DOHH2 (cell line): ENCODE measurements around the gene KRT24.

Experiments used
- H3F3A ChIP-seq: fragments of 200-600 bp; sonication (generic), shearing (Covaris generic); 2 replicates; pipeline ENCODE4 v1.6.0; 2016; ENCODE audit warnings: antibody characterized with exemption, mild to moderate bottlenecking; ENCODE audit not compliant: control insufficient read depth, insufficient read depth
- H3K27ac ChIP-seq: fragments of 200-600 bp; sonication (generic); 2 replicates; pipeline ENCODE4 v1.5.1; 2014; ENCODE audit warnings: low read depth, mild to moderate bottlenecking, low read length, moderate library complexity
- H3K27me3 ChIP-seq: fragments of 200-600 bp; sonication (generic); 2 replicates; pipeline ENCODE4 v1.6.1; 2014; ENCODE audit warnings: mild to moderate bottlenecking, low read length, mixed read lengths; ENCODE audit not compliant: control insufficient read depth
- H3K36me3 ChIP-seq: fragments of 200-600 bp; sonication (generic); 2 replicates; pipeline ENCODE4 v1.6.1; 2014; ENCODE audit warnings: mild to moderate bottlenecking, low read length, moderate library complexity, mixed read lengths; ENCODE audit not compliant: control insufficient read depth
- H3K4me1 ChIP-seq: fragments of 200-600 bp; sonication (generic); 2 replicates; pipeline ENCODE4 v1.6.1; 2014; ENCODE audit warnings: mild to moderate bottlenecking, low read length, mixed read lengths; ENCODE audit not compliant: control insufficient read depth
- H3K4me2 ChIP-seq: fragments of 200-600 bp; sonication (generic); 2 replicates; pipeline ENCODE4 v1.6.0; 2014; ENCODE audit warnings: mild to moderate bottlenecking, low read length, moderate library complexity
- H3K4me3 ChIP-seq: fragments of 200-600 bp; sonication (generic); 2 replicates; pipeline ENCODE4 v1.5.1; 2014; ENCODE audit warnings: mild to moderate bottlenecking, low read length, mixed read lengths
- H3K79me2 ChIP-seq: fragments of 200-600 bp; sonication (generic); 2 replicates; pipeline ENCODE4 v1.6.1; 2014; ENCODE audit warnings: mild to moderate bottlenecking, low read length, mixed read lengths; ENCODE audit not compliant: control insufficient read depth
- H3K9me2 ChIP-seq: fragments of 200-600 bp; sonication (generic); replicated peaks from 2 replicates; pipeline ENCODE4 v1.6.1; 2014; ENCODE audit warnings: mild to moderate bottlenecking, low read length, mixed read lengths; ENCODE audit not compliant: control insufficient read depth
- H3K9me3 ChIP-seq: fragments of 200-600 bp; sonication (generic); 2 replicates; pipeline ENCODE4 v1.6.1; 2014; ENCODE audit warnings: antibody characterized with exemption, low read length, mixed read lengths; ENCODE audit not compliant: control insufficient read depth, insufficient read depth
- H4K20me1 ChIP-seq: fragments of 200-600 bp; sonication (generic); 2 replicates; pipeline ENCODE4 v1.6.0; 2014; ENCODE audit warnings: low read depth, mild to moderate bottlenecking, antibody characterized with exemption, low read length, moderate library complexity; ENCODE audit not compliant: control insufficient read depth, insufficient read depth
- CTCF ChIP-seq: fragments of 200-600 bp; sonication (generic); IDR thresholded peaks from one replicate; pipeline ENCODE4 v1.5.1; 2014; ENCODE audit warnings: antibody characterized with exemption, mild to moderate bottlenecking, low read depth, low read length; ENCODE audit not compliant: poor library complexity, severe bottlenecking
- EZH2phosphoT487 ChIP-seq: fragments of 200-600 bp; sonication (generic); IDR thresholded peaks from 2 replicates; pipeline ENCODE4 v1.6.1; 2017; ENCODE audit warnings: borderline replicate concordance, mild to moderate bottlenecking, antibody characterized with exemption, low read length, moderate library complexity, mixed read lengths

The KRT24 gene

GRCh38 chr17:40717776-40718175, 14.2 kb upstream of the KRT24 start:
- TF ChIP-seq EZH2phosphoT487: no peak
- TF ChIP-seq CTCF: no peak
- no peak overlapping the region for H3K4me2 ChIP-seq
- no peaks in the 10 kb centered on the region for H3K4me1 ChIP-seq
- no peaks in the 10 kb centered on the region for H3K36me3 ChIP-seq
- no peak overlapping the region for H3K4me3 ChIP-seq
- no peaks in the 10 kb centered on the region for H3K79me2 ChIP-seq
- no peaks in the 10 kb centered on the region for H3F3A ChIP-seq
- no peak overlapping the region for H3K27ac ChIP-seq
- no peaks in the 10 kb centered on the region for H3K9me2 ChIP-seq
- H4K20me1 ChIP-seq: no peaks in the 10 kb centered on the region
- H3K27me3 ChIP-seq: peaks cover 18% of the 10 kb centered on the region
- no peaks in the 10 kb centered on the region for H3K9me3 ChIP-seq

GRCh38 chr17:40714473-40714872, 10.9 kb upstream of the KRT24 start:
- Histone ChIP-seq H3K27ac (no peak overlapping the region), H4K20me1 (no peaks in the 10 kb centered on the region), H3K9me2 (no peaks in the 10 kb centered on the region), H3K27me3 (peaks cover 13% of the 10 kb centered on the region), H3K79me2 (no peaks in the 10 kb centered on the region), H3K9me3 (no peaks in the 10 kb centered on the region), H3F3A (no peaks in the 10 kb centered on the region), H3K4me1 (no peaks in the 10 kb centered on the region), H3K4me2 (no peak overlapping the region), H3K36me3 (no peaks in the 10 kb centered on the region), H3K4me3 (no peak overlapping the region)
- TF ChIP-seq EZH2phosphoT487 (no peak), CTCF (no peak)

GRCh38 chr17:40707745-40708144, 4.2 kb upstream of the KRT24 start:
- Histone ChIP-seq H3K36me3 (no peaks in the 10 kb centered on the region), H4K20me1 (no peaks in the 10 kb centered on the region), H3K4me1 (no peaks in the 10 kb centered on the region), H3K4me2 (no peak overlapping the region), H3K79me2 (no peaks in the 10 kb centered on the region), H3K9me2 (no peaks in the 10 kb centered on the region), H3F3A (no peaks in the 10 kb centered on the region), H3K4me3 (no peak overlapping the region), H3K9me3 (no peaks in the 10 kb centered on the region), H3K27ac (no peak overlapping the region), H3K27me3 (peaks cover 17% of the 10 kb centered on the region)
- TF ChIP-seq EZH2phosphoT487 (no peak), CTCF (no peak)

GRCh38 chr17:40705584-40705983, 2.0 kb upstream of the KRT24 start:
- no peaks in the 10 kb centered on the region for H3K9me2 ChIP-seq
- no peaks in the 10 kb centered on the region for H3K79me2 ChIP-seq
- H3K27ac ChIP-seq: no peak overlapping the region
- no peaks in the 10 kb centered on the region for H3K9me3 ChIP-seq
- H3K4me3 ChIP-seq: no peak overlapping the region
- H3K4me2 ChIP-seq: no peak overlapping the region
- H3F3A ChIP-seq: no peaks in the 10 kb centered on the region
- H3K36me3 ChIP-seq: no peaks in the 10 kb centered on the region
- H3K27me3 ChIP-seq: peaks cover 14% of the 10 kb centered on the region
- no peaks in the 10 kb centered on the region for H4K20me1 ChIP-seq
- no peaks in the 10 kb centered on the region for H3K4me1 ChIP-seq
- no peak for TF ChIP-seq EZH2phosphoT487
- no peak for TF ChIP-seq CTCF
